PFSK-1 (cell line): Measurements from ENCODE around the gene SPC25.

ENCODE experiments used
- FOXP2 ChIP-seq: optimal IDR thresholded peaks from 2 replicates; pipeline ENCODE3; 2011; ENCODE audit warnings: borderline replicate concordance, control low read depth, inconsistent platforms; ENCODE audit not compliant: insufficient read depth; ENCODE audit errors: extremely low read length, extremely low read depth
- POLR2AphosphoS5 ChIP-seq: IDR thresholded peaks from 2 replicates; pipeline ENCODE4 v1.6.1; 2012; ENCODE audit warnings: low read depth, mild to moderate bottlenecking, control low read depth, low read length, moderate library complexity
- SIN3A ChIP-seq: IDR thresholded peaks from 2 replicates; pipeline ENCODE4 v1.6.1; 2012; ENCODE audit warnings: mild to moderate bottlenecking, low read length, moderate library complexity, borderline replicate concordance; ENCODE audit not compliant: insufficient read depth
- TAF1 ChIP-seq: IDR thresholded peaks from 2 replicates; pipeline ENCODE4 v1.6.1; 2012; ENCODE audit warnings: low read length, control low read depth, borderline replicate concordance; ENCODE audit not compliant: insufficient read depth
- TF ChIP-seq, protein P1 (sequence below), 2 experiments: IDR thresholded peaks; 2 replicates each; pipeline versions ENCODE4 v1.6.1 to v1.8.0; 2011 to 2012; ENCODE audit warnings: low read depth in 2 of 2, low read length in 2 of 2, control low read depth in 1 of 2, inconsistent platforms in 1 of 2, mild to moderate bottlenecking in 1 of 2, moderate library complexity in 1 of 2; ENCODE audit not compliant: insufficient read depth in 1 of 2

Gene SPC25

DNA sequence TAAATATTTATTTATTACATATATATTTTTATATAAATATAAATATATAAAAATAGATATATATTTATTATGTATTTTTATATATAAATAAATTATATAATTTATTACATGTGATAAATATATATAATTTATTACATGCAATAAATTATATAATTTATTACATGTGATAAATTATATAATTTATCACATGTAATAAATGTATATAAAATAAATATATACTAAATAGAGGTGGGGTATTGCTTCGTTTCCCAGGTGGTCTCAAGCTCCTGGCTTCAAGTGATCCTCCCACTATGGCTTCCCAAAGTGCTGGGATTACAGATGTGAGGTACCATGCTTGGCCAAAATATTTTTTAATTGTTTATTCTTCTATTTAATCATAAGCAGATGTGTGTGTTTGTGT lies 7.2 kb upstream of the SPC25 start:
- TF ChIP-seq TAF1 (no peak), FOXP2 (no peak), SIN3A (no peak), POLR2AphosphoS5 (no peak)
- TF ChIP-seq, protein P1, sequence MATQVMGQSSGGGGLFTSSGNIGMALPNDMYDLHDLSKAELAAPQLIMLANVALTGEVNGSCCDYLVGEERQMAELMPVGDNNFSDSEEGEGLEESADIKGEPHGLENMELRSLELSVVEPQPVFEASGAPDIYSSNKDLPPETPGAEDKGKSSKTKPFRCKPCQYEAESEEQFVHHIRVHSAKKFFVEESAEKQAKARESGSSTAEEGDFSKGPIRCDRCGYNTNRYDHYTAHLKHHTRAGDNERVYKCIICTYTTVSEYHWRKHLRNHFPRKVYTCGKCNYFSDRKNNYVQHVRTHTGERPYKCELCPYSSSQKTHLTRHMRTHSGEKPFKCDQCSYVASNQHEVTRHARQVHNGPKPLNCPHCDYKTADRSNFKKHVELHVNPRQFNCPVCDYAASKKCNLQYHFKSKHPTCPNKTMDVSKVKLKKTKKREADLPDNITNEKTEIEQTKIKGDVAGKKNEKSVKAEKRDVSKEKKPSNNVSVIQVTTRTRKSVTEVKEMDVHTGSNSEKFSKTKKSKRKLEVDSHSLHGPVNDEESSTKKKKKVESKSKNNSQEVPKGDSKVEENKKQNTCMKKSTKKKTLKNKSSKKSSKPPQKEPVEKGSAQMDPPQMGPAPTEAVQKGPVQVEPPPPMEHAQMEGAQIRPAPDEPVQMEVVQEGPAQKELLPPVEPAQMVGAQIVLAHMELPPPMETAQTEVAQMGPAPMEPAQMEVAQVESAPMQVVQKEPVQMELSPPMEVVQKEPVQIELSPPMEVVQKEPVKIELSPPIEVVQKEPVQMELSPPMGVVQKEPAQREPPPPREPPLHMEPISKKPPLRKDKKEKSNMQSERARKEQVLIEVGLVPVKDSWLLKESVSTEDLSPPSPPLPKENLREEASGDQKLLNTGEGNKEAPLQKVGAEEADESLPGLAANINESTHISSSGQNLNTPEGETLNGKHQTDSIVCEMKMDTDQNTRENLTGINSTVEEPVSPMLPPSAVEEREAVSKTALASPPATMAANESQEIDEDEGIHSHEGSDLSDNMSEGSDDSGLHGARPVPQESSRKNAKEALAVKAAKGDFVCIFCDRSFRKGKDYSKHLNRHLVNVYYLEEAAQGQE (IDR thresholded peaks at IDR 0.05; ENCODE audit: insufficient read depth in 1 of 2, low read depth in 2 of 2, low read length in 2 of 2) = no peak

DNA sequence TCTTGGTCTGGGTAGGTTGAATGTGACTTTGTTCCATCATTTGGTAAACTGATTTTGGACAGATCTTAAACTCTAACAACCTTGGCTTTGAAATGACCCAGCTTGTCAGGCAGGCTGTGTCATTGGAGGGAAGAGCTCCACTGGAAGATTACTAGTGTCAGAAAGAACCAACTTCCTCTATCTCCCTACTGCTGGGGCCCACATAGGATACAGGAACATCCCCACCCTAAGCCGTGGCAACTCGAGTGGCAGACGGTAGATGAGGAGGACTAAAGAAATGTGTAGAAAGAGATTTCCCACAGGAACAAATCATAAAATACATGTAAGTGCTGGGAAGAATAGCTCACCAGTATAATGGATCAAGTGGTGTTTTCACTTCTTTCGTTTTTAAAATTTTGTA lies 6.6 kb upstream of the SPC25 start:
- TF ChIP-seq POLR2AphosphoS5 (no peak), TAF1 (no peak), FOXP2 (no peak), SIN3A (no peak)
- TF ChIP-seq, protein P1 (IDR thresholded peaks at IDR 0.05; ENCODE audit: insufficient read depth in 1 of 2, low read depth in 2 of 2, low read length in 2 of 2) = no peak

DNA sequence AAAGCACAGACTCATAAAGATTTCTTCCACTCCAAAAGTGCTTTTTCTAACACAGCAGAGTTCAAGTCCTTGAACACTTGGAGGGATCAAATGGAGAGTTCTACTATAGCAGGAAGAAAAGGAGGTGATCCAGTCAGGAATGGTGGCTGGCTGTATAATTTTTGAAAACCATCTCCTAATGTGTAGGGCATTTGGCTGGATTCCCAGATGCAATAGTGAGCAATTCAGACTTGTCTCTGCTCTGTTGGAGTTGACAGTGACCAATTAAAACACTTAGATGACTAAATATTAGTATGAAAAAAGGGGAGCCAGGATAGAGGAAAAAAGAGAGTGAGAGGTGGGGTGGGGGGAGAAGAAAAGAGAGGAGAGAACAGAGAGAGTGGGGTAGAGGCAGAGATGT lies 5.5 kb upstream of the SPC25 start:
- TF ChIP-seq, protein P1 (IDR thresholded peaks at IDR 0.05; ENCODE audit: insufficient read depth in 1 of 2, low read depth in 2 of 2, low read length in 2 of 2) = no peak
- TF ChIP-seq POLR2AphosphoS5 (no peak), SIN3A (no peak), FOXP2 (no peak), TAF1 (no peak)

DNA sequence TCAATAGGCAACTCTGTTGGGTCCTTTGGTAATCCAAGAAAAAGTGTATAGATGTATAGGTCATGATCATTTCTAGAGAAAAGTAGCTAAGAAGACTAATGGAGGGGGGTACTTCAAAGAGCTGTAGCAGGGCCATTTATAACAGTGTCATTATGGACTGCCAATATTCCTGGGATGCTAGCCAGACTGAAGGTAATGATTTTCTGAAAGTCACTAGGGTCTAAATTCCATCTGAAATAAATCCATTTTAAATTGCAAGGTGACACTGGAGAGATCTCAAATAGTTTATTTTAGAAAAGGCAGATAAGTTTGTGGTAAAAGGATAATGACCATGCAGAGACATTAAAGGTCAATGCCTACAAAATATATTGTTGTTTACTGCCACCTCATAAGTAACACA lies 4.5 kb upstream of the SPC25 start:
- TF ChIP-seq, protein P1 (IDR thresholded peaks at IDR 0.05; ENCODE audit: insufficient read depth in 1 of 2, low read depth in 2 of 2, low read length in 2 of 2) = no peak
- no peak for TF ChIP-seq POLR2AphosphoS5
- TF ChIP-seq FOXP2 = no peak
- TF ChIP-seq SIN3A = no peak
- no peak for TF ChIP-seq TAF1

DNA sequence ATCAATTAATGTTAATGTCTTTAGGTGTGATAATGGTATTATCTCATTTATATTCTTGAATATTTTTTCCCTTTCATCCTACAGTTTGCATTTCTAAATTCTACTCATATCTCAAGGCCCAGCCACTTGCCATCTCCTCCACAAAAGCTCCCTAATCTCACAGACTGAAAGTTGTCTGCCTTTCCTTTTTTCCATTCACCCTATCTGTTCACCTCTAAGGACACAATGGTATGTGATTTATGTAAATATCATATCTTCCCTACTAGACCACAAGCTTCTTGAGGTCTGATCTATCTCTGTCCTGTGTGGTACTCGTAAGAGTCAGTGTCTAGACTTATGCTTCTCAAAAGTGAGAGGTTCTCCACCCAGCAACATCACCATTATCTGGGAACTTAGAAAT lies 3.9 kb upstream of the SPC25 start:
- TF ChIP-seq SIN3A = no peak
- TF ChIP-seq, protein P1 (IDR thresholded peaks at IDR 0.05; ENCODE audit: insufficient read depth in 1 of 2, low read depth in 2 of 2, low read length in 2 of 2) = no peak
- TF ChIP-seq TAF1 = no peak
- TF ChIP-seq FOXP2 = no peak
- no peak for TF ChIP-seq POLR2AphosphoS5
